CD4-positive, alpha-beta T cell treated with Interleukin-12 subunit alpha and Interleukin-12 subunit beta, for 1 hour (primary cell): ENCODE data around the gene TMEM184C.

Experiments
- DNase-seq: peaks from one replicate; pipeline ENCODE4 v3.0.0-alpha.2; 2020

The TMEM184C gene

DNA sequence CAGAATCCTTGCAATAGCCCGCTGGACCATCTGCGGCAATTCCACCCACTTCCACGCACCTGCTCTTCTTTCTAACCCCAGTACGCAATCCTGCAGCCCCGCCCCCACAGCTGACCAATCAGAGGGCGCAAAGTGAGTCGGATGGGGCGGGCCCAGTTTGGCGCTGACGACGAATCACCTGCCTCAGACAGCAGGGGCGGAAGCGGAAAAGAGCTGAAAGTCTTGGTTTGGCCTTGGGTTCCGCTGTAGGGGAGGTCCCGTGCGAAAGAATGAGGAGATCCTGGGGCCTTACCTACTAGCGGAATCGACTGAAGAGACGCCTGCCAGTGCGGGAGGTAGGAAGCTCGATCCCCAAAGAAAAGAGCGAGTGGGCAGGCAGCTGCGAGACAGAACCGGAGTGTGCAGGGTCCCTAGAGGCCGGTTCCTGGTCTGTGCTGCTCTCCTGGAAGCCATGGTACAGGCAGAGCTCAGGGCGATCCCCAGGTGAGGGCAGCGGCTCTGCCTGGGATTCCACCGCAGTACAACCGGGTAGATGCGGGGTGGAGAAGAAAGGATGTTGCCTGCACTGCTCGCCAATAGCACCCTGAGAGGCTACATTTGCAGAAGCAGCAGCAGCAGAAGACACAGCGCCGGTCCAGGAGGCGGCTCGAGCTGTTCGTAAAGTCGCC lies at the start of gene TMEM184C:
TMEM184C (plus strand) TSS at position 225 of the 668 bp plus-strand sequence. CDS start 560 bp downstream, outside the sequence.
- peak; percentile 98 for DNase-seq

DNA sequence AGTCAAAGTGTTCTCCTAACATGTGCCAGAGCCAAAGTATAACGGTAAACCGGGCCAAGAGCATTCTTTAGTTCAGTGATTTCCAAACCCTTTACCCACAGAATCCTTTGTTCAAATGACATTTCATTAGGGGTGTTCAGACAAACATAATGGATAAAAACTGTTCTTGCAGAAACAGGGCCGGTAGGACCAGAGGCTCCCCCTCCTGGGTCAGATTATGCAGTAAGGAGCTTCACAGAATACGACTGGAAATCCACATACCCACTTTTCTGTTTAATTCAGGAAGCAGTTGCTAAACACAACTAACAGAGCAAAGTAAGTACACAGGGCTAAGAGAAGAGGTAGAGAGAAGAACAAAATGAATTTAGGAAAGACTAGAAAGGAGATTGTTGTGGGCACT lies 46.6 kb upstream of the TMEM184C start:
- no peak for DNase-seq

DNA sequence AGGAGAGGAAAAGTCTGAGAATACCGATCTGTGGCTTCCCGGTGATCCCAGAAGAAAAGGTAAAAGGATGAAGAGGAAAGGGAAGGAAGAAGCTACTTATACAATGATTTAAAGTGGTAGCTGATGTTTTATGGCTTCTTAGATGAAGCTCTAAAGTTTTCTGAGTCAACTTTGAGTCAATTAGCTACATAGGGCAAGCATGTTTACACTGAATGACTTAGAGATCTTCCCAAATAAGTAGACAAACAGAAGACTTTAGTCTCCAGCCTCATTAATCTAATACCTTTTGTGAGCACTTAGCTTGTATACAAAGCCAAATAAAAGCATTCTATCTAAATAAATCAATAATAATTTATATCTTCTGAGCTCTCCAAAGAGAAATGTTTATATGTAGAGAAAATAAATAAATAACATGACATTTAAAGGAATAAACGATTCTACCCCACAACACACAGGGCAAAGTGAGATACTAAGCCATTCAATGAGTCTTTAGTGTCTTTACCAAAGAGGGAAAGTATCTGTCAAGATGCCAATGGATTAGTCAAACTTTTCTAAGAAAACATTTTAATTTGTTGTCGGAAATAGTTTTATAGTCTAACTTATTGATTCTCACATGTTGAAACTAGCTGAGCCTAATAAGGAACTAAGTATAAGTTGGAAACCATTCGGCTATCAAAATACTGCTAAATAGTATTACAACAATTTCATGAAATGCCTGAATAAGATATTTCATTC lies 46.0 kb upstream of the TMEM184C start:
- DNase-seq, result no peak

DNA sequence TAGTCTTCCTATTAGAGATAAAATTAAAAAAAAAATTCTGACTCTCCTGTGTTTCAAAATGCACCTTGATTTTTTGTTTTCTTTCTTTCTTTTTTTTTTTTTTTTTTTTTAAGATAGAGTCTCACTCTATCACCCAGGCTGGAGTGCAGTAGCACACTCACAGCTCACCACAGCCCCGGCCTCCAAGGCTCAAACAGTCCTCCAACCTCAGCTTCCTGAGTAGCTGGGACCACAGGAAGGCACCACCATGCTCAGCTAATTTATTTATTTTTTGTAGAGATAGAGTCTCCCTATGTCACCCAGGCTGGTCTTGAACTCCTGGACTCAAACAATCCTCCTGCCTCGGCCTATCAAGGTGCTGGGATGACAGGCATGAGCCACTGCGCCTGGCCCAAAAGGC lies 41.1 kb upstream of the TMEM184C start:
- DNase-seq, result no peak

DNA sequence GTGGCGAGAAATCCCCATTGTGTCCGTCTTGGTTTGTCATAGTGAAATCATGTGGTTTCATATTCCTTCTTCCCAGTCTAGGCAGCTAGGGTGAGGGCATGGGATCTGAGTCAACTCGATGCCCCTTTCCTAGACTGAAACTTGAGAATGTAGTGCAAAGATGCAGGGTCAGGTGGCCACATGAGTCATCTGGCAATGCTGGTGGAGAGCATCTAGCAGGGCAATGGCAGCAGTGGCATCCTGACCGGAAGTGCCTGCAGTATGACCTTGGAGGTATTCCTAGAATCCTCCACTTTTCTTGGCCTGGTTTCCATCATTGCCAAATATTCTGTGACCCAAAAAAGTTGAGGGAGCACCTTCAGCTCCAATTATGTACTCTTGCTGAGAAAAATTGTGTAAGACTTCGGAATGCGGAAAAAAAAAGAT lies 39.1 kb upstream of the TMEM184C start:
- no peak for DNase-seq

DNA sequence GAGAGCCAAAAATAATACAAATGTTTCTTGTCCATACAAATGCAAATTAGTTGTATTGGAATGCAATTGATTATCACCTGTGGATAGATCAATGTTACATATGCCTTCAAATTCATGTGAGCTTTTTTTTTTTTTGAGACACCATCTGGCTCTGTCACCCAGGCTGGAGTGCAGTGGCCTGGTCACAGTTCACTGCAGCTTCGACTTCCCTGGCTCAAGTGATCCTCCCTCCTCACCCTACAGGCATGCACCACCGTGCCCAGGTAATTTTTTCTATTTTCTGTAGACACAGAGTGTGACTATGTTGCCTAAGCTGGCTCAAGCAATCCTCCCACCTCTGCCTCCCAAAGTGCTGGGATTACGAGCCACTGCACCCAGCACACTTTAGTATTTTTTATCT lies 38.6 kb upstream of the TMEM184C start:
- no peak for DNase-seq

DNA sequence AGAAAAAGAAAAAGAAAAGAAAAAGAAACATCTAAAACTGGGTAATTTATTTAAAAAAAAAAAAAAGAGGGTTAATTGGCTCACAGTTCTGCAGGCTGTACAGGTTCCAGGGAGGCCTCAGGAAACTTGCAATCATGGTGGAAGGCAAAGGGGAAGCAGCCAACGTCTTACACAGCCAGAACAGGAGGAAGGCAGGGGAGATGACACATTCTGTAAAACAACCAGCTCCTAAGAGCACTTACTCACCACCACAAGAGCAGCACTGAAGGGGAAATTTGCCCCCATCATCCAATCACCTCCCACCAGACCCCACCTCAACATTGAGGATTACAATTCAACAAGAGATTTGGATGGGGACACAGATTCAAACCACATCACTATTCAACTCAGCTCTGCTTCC lies 36.8 kb upstream of the TMEM184C start:
- no peak for DNase-seq

DNA sequence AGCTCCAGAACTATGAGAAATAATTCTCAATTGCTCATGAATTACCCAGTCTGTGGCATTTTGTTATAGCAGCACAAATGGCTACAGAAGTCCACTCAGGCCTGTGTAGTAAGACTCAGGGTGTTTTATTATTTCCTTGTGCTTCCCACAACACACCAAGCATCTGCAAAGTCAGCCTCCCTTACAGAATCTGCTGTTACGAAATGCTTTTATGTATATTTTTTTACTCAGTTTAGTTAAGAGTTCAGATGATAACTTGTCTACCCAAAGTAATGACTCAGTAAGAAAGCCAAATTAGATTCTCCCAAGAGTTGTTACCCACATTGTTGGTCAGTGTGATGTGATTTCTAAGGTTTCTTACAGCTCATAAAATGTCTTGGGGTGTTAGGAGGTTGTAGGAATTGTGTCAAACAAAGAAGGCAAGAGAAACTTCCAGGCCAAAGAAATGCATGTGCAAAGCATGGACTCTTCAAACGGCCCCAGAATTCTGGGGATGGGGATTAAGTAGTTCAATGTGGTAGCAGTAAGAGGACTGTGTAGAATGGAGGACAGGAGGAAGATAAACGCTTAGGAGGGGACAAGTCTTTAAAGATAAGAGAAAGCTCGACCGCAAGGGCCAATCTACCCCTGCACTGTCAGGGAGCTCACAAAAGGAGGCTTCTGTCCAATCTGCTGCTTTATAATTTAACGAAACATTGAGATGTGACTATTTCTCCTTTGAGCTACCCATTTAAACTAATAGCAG lies 35.4 kb upstream of the TMEM184C start:
- no peak for DNase-seq

DNA sequence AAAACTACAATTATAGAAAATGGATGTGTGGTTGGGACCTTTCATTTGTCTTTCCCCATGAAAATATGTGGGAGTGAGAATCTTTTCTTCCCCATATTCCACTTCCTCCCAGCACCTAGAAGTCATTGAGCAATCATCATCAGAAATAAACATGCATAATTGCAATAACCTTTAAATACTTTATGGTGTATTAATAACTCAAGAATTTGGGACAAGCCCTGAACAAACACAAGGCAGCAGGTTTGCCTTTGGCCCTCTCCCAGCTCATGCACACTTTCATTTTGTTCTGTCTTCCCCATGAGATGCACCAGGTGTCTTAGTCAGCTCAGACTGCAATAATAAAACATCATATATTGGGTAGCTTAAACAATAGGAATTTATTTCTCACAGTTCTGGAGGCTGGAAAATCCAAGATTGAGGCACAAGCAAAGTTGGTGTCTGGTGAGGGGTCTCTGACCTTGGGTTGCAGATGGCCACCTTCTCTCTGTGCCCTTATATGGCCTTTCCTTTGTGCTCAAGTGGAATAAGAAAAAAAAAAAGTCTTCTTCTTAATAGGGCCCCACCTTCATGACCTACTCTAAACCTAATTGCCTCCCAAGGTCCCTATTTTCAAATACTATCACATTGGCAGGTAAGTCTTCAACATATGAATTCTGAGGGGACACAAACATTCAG lies 34.7 kb upstream of the TMEM184C start:
- DNase-seq, result no peak

DNA sequence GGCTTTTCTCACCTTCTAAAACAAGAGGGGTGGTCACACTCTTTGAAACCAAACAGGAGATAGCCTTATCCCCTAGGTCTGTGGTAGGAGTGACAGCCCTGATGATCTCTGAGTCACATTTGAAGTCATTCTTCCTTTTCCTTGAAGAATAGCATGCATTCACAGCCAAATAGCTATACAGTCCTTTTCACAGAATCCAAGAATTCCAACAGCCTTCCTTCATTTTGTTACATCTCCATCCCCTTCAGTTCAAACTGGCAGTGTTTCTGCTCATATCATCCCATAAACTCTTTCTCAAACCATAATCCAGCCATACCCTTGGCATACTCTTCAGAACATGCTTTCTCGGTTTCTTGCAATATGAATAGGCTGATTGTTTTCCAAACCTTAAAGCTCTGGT lies 33.3 kb upstream of the TMEM184C start:
- DNase-seq, result no peak

DNA sequence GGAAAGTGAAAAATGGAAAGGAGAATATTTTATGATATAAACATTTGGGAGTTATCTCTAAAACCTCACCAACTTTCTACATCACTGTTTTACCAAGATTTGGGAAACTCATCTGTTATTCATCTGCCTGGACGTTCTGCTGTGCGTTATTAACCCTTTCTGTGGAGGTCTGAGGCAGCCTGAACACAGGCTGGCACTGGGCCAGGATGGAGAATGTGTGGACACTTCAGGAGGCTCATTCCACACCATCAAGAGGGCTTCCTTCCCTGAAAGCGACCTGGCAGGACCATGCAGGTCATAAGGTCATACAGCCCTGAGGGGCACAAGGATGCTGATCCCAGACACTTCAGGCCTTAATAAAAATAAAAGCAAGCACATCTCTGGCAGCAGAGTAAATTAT lies 31.2 kb upstream of the TMEM184C start:
- no peak for DNase-seq

DNA sequence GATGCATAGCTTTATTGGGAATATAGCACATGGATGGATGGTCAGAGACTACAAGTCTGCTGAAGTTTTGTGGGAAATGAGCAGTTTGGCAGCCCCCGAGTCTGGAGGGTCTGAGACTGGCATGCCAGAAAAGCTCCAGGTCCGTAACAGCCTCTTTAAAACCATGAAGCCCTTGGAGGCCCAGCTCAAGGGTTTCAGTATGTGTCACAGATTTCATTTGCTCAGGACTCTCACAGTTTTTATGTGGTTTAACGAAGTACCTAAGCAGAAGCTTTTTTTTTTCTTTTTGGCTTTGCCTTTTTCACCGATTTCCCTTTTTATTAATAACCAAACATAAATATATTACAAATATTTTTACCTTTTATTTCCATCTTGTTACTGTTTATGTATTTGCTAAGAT lies 30.6 kb upstream of the TMEM184C start:
- no peak for DNase-seq

DNA sequence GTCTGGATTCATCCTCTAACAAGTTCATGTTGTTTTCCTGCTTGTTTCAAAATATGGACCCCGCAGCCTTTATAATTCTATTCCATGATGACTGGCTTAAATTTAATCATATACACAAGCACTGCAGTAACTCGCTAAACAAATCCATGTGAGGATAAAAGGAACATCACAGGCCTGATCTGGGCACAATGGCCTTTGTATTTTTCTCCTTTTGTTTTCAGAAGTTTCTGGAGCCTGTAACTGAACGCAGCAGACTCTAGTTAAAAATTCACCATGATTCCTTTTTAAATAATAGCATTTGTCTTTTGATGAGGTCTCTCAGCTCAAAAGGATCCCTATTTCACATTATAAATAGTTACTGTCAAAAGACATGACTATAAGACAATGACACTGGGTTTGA lies 30.2 kb upstream of the TMEM184C start:
- DNase-seq, result no peak

DNA sequence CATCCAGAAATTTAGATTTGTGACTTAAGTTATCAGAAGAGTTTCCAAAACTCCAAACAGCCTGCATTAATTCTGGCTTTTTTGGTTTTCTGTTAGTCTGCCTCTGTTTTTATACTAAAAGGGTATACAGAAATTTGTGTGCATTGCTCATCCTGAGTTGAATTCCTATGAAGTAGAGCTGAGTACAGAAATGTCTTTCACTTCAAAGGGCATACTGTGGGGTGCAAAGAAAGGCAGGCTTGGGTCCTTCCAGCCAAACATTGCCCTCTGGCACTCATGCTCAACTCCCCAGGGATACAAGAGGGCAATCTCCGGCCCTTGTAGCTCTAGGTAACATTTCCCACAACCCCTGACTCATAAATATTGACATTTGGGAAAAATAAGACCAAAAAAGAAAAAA lies 27.6 kb upstream of the TMEM184C start:
- no peak for DNase-seq

DNA sequence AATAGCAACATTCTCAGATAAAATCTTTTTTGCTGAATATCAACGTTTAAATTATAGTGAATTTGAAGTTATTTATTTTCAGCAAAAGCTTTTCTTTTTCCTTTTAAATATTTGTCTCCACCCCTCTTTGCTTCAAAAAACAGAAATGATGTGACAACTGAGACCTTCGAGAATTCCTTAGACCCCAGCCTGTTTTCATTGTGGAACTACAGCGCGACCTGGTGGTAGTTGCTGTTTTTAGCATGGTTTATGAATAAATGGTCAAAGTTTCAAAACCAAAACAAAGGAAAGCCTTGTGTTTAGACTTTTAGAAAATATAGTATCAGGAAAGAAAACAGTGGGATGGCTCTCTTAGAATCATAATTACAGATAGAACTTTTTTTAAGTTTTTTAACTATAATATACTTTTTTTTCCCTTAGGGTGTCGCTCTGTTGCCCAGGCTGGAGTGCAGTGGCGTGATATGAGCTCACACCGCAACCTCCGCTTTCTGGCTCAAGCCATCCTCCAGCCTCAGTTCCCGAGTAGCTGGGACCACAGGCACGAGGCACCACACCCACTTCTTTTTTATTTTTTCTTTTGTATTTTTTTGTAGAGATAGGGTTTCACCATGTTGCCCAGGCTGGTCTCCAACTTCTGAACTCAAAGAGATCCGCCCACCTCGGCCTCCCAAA lies 26.8 kb upstream of the TMEM184C start:
- DNase-seq, result peak; percentile 40

DNA sequence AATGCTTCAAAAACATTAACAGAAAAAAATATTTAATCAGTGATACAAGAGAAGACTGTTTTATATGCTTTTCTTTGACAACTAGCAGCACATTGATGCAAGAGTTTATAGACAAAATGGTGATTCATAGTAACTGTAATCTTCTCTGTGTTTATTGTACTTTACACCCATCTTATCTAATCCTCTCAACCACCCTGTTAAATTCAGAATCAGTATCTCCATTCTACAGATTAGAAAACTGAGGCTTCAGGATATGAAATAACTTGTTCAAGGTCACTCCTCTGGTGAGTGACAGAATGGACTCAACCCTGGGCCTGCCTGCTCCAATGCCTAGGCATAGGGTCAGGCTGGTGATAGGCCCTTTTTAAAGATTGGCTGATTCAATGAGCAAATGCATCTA lies 26.1 kb upstream of the TMEM184C start:
- no peak for DNase-seq

DNA sequence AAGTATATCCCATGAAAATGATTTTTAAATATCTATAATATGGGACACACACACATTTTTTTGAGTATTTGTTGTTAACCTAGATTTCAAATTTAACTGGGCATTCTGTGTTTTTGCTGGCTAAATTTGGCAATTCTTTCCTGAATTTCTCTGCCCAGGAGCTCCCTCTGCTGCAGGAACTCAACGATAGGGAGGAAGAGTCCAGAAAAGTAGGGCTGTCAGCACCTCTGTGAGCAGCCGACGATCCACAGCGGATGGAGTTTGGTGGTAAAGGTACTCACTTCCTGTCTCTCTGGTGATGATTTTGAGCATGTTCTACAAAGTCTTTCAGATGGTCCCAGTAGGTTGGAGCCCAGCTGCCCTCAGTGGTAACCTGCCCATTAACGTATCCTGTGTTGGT lies 23.1 kb upstream of the TMEM184C start:
- no peak for DNase-seq

DNA sequence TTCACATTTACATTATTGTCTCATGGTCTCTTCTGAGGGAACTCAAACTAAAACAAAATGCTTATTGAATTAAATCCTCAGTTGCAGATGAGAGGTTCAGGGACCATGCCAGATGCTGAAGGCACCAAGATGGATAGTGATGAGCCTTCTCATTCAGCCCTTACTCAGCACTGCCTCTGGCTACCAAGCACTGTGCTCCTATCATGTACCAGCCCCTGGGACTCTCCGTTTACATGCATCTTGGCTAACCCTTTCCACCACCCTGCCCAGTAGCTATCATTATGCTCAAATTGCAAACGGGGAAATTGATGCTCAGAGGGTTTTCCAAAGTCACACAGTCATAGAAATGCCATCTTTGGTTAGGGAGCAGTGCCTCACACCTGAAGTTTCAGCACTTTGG lies 22.6 kb upstream of the TMEM184C start:
- no peak for DNase-seq

DNA sequence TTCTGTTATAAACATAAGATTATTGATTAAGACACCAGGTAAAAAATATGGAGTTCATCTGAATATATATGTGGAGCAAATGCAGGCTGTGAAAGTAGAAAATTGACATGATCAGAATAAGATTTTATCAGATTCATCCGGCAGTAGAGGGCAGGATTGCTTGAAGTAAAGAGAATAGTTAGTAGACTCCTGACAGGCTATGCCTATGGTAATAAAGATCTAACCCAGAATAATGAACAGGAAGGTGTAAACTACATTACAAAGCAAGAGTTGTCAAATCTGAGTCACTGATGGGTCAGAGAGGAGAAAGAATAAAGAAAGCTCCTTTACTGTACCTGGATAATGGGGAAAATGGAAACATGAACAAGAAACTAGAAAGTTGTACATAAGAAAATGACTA lies 20.8 kb upstream of the TMEM184C start:
- no peak for DNase-seq

DNA sequence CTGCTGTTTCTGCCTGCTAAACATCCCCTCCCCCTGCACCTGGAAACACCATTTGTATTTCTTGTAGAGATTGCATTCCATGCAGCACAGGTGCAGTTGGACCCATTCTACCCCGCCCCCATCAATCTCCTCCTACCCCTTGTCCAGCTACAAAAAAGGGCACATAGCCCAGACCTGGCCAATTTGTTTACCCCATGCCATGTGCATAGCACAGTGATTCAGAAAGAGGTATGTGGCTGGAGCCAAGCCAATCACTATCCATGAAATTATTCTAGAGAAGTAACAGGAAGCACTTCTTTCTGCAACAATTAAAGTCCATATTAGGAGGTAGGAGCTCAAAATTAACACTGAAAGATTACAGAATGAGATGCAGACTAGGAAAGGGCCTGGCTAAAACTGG lies 20.2 kb upstream of the TMEM184C start:
- DNase-seq, result no peak

DNA sequence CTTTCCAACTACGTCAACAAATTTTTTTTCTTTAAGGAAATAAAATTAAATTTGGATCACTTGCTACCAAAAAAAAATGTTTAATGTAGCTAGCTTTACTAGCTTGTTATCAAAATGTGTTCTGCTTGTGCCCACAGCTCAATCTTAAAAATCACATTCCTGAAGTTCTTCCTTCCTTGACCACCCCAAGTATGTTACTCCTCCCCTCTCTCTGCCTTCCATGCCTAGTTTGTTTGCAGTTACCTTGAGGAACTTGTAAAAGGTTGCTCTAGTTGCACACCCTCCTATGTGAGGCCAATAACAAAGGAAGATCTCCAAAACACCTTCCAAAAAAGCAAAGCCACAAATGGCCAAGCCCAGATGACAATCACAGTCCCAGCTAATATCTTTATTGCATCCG lies 19.6 kb upstream of the TMEM184C start:
- no peak for DNase-seq

DNA sequence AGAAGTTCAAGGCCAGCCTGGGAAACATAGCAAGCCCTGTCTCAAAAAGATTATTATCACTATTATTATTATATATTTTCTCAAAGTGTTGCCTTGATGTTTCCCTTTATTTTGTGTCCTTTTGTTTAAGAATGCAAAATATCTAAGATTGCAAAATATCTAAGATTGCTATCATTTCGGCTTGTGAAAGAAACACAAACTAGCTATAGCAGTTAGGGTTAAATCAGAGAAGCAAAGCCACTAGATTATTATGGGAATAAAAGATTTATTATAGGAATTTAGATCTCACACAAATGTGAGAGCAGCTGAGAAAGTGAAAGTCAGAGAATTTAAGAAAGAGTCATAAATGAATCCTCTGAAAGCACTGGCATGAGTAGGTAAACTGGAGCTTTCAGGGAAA lies 18.0 kb upstream of the TMEM184C start:
- no peak for DNase-seq

DNA sequence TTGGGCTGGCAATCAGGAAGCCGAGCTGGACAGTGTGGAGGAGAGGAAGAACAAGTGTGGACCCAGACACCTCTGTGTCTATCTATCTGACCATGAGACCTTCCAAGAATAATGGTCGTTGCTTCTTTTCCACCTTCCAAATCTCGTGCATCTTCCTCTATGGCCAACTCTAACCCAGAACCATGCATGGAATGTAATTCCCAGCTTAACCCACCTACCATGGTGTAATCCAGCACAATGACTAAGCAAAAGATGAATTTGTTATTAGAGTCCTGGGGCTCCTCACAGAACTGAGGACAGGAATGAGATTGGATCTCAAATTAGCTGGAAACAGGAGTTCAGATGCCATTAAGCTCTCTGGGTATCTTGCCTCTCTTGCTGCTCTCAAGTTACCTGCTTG lies 17.4 kb upstream of the TMEM184C start:
- DNase-seq, result no peak
